HCT116 (cell line): Measurements from ENCODE around the gene HTR5A. TPM values are rescaled to one million over a fixed set of nuclear protein-coding genes. Genes with fewer than 3 reads are reported as not detected.

Source experiments
- ATAC-seq: fragments of 200-7000 bp; cut with Tn5 transposase; 2 replicates; pipeline ENCODE4 v1.9.1; 2020; ENCODE audit warnings: mild to moderate bottlenecking, moderate library complexity
- BruUV-seq: library from RNA; stranded (reverse); fragments of 400-500 nt; replicated peaks from 2 replicates; lab custom pipeline; 2021; lab: Mats Ljungman, UMichigan
- CTCF ChIA-PET: fragments of 300-600 bp; sonication (Branson Sonifier 250); formaldehyde crosslinking; loops from one replicate; lab custom pipeline; 2021; ENCODE audit warnings: antibody characterized with exemption; lab: Charles Lee
- POLR2A ChIA-PET: fragments of 300-600, 350-600 bp; sonication (Branson Sonifier 250); formaldehyde crosslinking; loops from one replicate; lab custom pipeline; 2021; ENCODE audit warnings: antibody characterized with exemption; lab: Charles Lee
- RAD21 ChIA-PET, 2 experiments: fragments of 300-600 bp; sonication (Branson Sonifier 250); formaldehyde crosslinking; loops; one replicate each; lab custom pipeline; 2023; ENCODE audit warnings: low total read pairs in 2 of 2; ENCODE audit not compliant: uncharacterized antibody in 2 of 2, unreplicated experiment in 2 of 2, low non-redundant PET in 1 of 2; lab: Charles Lee
- DNase-seq: peaks from one replicate; pipeline ENCODE4 v3.0.0-alpha.2; 2010; ENCODE audit warnings: low read depth, low spot score
- H2AFZ ChIP-seq: fragments of 200-600 bp; shearing (Covaris generic), sonication (generic); 2 replicates; pipeline ENCODE4 v1.6.1; 2017; ENCODE audit warnings: low read depth, mixed run types, mixed read lengths, antibody characterized with exemption, low read length; ENCODE audit not compliant: poor library complexity, severe bottlenecking
- H3K27ac ChIP-seq: 2 replicates; pipeline ENCODE4 v1.5.1; 2012; ENCODE audit warnings: low read depth, low read length
- H3K27me3 ChIP-seq: fragments of 200-600 bp; sonication (generic); 2 replicates; pipeline ENCODE4 v1.6.1; 2016; ENCODE audit warnings: mixed run types, low read length, mixed read lengths; ENCODE audit not compliant: insufficient read depth
- H3K36me3 ChIP-seq, 2 experiments: fragments of 200-500 bp in 1 of 2; fragments of 200-600 bp in 1 of 2; sonication (Bioruptor generic) in 1 of 2; sonication (generic) in 1 of 2; 2 replicates each; pipeline versions ENCODE4 v1.5.1 to v1.6.1; 2014 to 2016; ENCODE audit warnings: low read length in 2 of 2, inconsistent platforms in 1 of 2, mixed read lengths in 1 of 2, mixed run types in 1 of 2; ENCODE audit not compliant: insufficient read depth in 2 of 2, control insufficient read depth in 1 of 2
- H3K4me1 ChIP-seq, 2 experiments: fragments of 200-600 bp in 1 of 2; sonication (generic) in 1 of 2; 2 replicates each; pipeline versions ENCODE4 v1.5.1 to v1.6.1; 2012 to 2017; ENCODE audit warnings: low read length in 2 of 2, inconsistent platforms in 1 of 2, mild to moderate bottlenecking in 1 of 2, mixed read lengths in 1 of 2, mixed run types in 1 of 2, moderate library complexity in 1 of 2; ENCODE audit not compliant: insufficient read depth in 2 of 2, control insufficient read depth in 1 of 2
- H3K4me2 ChIP-seq: fragments of 200-600 bp; sonication (generic); 2 replicates; pipeline ENCODE4 v1.6.1; 2017; ENCODE audit warnings: mixed run types, low read length, mixed read lengths
- H3K4me3 ChIP-seq, 2 experiments: fragments of 200-600 bp in 1 of 2; sonication (generic) in 1 of 2; replicated peaks in 1 of 2; 2 replicates each; pipeline ENCODE4 v1.5.1; 2011 to 2016; ENCODE audit warnings: low read length in 2 of 2, control low read depth in 1 of 2, low read depth in 1 of 2, mild to moderate bottlenecking in 1 of 2, mixed read lengths in 1 of 2, mixed run types in 1 of 2
- H3K79me2 ChIP-seq: fragments of 200-600 bp; sonication (generic); 2 replicates; pipeline ENCODE4 v1.6.1; 2017; ENCODE audit warnings: mild to moderate bottlenecking, mixed run types, low read length, moderate library complexity, mixed read lengths; ENCODE audit not compliant: insufficient read depth
- H3K9ac ChIP-seq: fragments of 200-600 bp; sonication (generic); 2 replicates; pipeline ENCODE4 v1.6.1; 2016; ENCODE audit warnings: low read length, mixed read lengths
- H3K9me2 ChIP-seq: fragments of 200-600 bp; sonication (generic), shearing (Covaris generic); 2 replicates; pipeline ENCODE4 v1.6.1; 2017; ENCODE audit warnings: mixed run types, mild to moderate bottlenecking, moderate library complexity; ENCODE audit not compliant: insufficient read depth
- H3K9me3 ChIP-seq, 2 experiments: fragments of 200-500 bp in 1 of 2; fragments of 200-600 bp in 1 of 2; sonication (Bioruptor generic) in 1 of 2; sonication (generic) in 1 of 2; 2 replicates each; pipeline ENCODE4 v1.6.1; 2014 to 2017; ENCODE audit warnings: low read length in 2 of 2, mixed read lengths in 2 of 2, inconsistent platforms in 1 of 2, low read depth in 1 of 2, mild to moderate bottlenecking in 1 of 2, mixed run types in 1 of 2, moderate library complexity in 1 of 2; ENCODE audit not compliant: control insufficient read depth in 1 of 2, insufficient read depth in 1 of 2
- H4K20me1 ChIP-seq: fragments of 200-600 bp; sonication (generic), shearing (Covaris generic); 2 replicates; pipeline ENCODE4 v1.6.1; 2017; ENCODE audit warnings: mixed run types, mild to moderate bottlenecking, moderate library complexity; ENCODE audit not compliant: insufficient read depth
- CBX3 ChIP-seq: IDR thresholded peaks from 2 replicates; pipeline ENCODE4 v1.6.1; 2012; ENCODE audit warnings: low read depth
- CEBPB ChIP-seq: IDR thresholded peaks from 2 replicates; pipeline ENCODE4 v1.6.1; 2012; ENCODE audit warnings: low read depth
- ELF1 ChIP-seq: IDR thresholded peaks from 2 replicates; pipeline ENCODE4 v1.6.1; 2012; ENCODE audit warnings: low read depth, borderline replicate concordance
- EZH2phosphoT487 ChIP-seq: fragments of 200-600 bp; IDR thresholded peaks from 2 replicates; pipeline ENCODE4 v1.6.1; 2018; ENCODE audit warnings: antibody characterized with exemption, borderline replicate concordance
- FOSL1 ChIP-seq: IDR thresholded peaks from 2 replicates; pipeline ENCODE4 v1.6.1; 2012; ENCODE audit warnings: low read depth
- POLR2A ChIP-seq: IDR thresholded peaks from 2 replicates; pipeline ENCODE4 v1.7.0; 2011; ENCODE audit warnings: borderline replicate concordance; ENCODE audit not compliant: insufficient read depth, insufficient read length; ENCODE audit errors: extremely low read depth
- POLR2AphosphoS5 ChIP-seq: IDR thresholded peaks from 2 replicates; pipeline ENCODE4 v1.6.1; 2011; ENCODE audit warnings: mild to moderate bottlenecking, low read depth, low read length, moderate library complexity
- RAD21 ChIP-seq: IDR thresholded peaks from 2 replicates; pipeline ENCODE4 v1.6.1; 2012; ENCODE audit warnings: low read depth, mild to moderate bottlenecking
- SP1 ChIP-seq: IDR thresholded peaks from 2 replicates; pipeline ENCODE4 v1.6.1; 2012; ENCODE audit warnings: low read depth
- TCF7L2 ChIP-seq: IDR thresholded peaks from 2 replicates; pipeline ENCODE4 v1.7.0; 2011; ENCODE audit warnings: borderline replicate concordance, inconsistent platforms; ENCODE audit not compliant: insufficient read depth, insufficient read length; ENCODE audit errors: extremely low read depth
- YY1 ChIP-seq: IDR thresholded peaks from 2 replicates; pipeline ENCODE4 v1.6.1; 2011; ENCODE audit warnings: low read length, low read depth, moderate library complexity, mild to moderate bottlenecking; ENCODE audit not compliant: insufficient replicate concordance; ENCODE audit errors: extremely low read depth
- ZFX ChIP-seq: fragments of 450-650 bp; IDR thresholded peaks from 2 replicates; pipeline ENCODE4 v1.6.1; 2017
- ZNF274 ChIP-seq: fragments of 200-500 bp; sonication (Bioruptor generic); IDR thresholded peaks from 2 replicates; pipeline ENCODE4 v1.6.1; 2014; ENCODE audit warnings: mild to moderate bottlenecking, low read depth, low read length, inconsistent platforms
- intact Hi-C: fragments of 100-400 bp; cut with micrococcal nuclease; formaldehyde crosslinking; loops from 2 replicates; pipeline ENCODE4 v1.10.0; 2022
- total RNA-seq: library from RNA; stranded (reverse); gene quantifications from one replicate; pipeline ENCODE4 v1.2.1, GENCODE V29; 2021; ENCODE audit not compliant: unreplicated experiment
- TF ChIP-seq, protein P1 (sequence below): IDR thresholded peaks from 2 replicates; pipeline ENCODE4 v1.6.1; 2012
- TF ChIP-seq, protein P2 (sequence below), 3 experiments: fragments of 200-600 bp in 1 of 3; sonication (generic) in 1 of 3; IDR thresholded peaks in 2 of 3; conservative IDR thresholded peaks in 1 of 3; 2 replicates each; pipeline ENCODE4 v1.5.1; 2012 to 2017; ENCODE audit warnings: low read depth in 2 of 3, low read length in 2 of 3, antibody characterized with exemption in 1 of 3, borderline replicate concordance in 1 of 3, control low read depth in 1 of 3, mild to moderate bottlenecking in 1 of 3, mixed read lengths in 1 of 3, mixed run types in 1 of 3, moderate library complexity in 1 of 3; ENCODE audit not compliant: insufficient read depth in 1 of 3
- TF ChIP-seq, protein P3 (sequence below): IDR thresholded peaks from 2 replicates; pipeline ENCODE4 v1.6.1; 2012

HTR5A gene
- total RNA-seq, 1 experiment from 2014 or later: not detected

DNA sequence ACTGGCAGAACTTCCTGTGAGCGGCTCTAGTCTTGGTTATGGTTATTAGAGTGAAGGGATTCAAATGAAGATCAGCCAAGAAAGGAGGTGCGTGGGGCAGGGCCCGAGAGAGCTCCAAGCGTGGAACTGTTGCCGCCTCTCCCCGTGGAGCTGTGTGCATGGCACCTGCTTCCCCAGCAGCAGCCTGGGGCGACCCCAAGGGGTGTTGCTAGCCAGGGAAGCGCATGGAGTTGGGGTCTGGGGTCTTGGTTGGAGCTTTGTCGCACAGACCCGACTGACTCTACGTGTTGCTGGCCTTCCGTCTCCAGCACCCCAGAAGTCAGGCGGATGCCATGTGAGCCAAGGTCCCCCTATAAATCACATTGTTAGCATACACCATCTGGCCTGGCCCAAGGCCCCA lies 61.0 kb downstream of the HTR5A start (continued):
- TF ChIP-seq CEBPB: no peak
- no peak for TF ChIP-seq ELF1
- TF ChIP-seq, all 23 proteins: peak for 0

DNA sequence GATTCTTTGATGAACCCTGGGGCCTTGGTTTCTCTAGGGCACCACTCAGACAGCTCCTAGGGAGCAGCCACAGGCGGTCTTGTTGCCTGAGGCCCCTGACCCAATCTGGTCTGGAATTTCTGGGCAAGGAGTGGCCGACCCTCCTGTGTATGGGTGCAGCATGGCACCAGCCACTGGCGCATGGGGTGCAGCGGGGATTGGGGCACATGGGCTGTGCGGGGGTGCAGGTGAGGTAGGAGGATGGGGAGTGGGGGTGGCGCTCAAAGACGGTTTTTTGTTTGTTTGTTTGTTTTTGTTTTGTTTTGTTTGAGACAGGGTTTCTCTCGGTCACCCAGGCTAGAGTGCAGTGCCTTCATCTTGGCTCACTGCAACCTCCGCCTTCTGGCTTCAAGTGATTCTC lies 62.3 kb downstream of the HTR5A start:
- ATAC-seq (no peak), DNase-seq (no peak)
- Histone ChIP-seq H3K9me3 (no peaks in the 10 kb centered on the region), H3K27ac (no peak overlapping the region), H3K27me3 (no peaks in the 10 kb centered on the region), H4K20me1 (no peaks in the 10 kb centered on the region), H3K4me2 (no peak overlapping the region), H3K4me1 (no peaks in the 10 kb centered on the region), H3K9me2 (no peaks in the 10 kb centered on the region), H3K9ac (no peak overlapping the region), H2AFZ (no peak overlapping the region), H3K36me3 (no peaks in the 10 kb centered on the region), H3K79me2 (no peaks in the 10 kb centered on the region), H3K4me3 (no peak overlapping the region)
- RAD21 ChIA-PET: no interaction called here
- TF ChIP-seq CBX3: no peak
- no peak for TF ChIP-seq EZH2phosphoT487
- TF ChIP-seq TCF7L2: no peak
- TF ChIP-seq POLR2AphosphoS5: no peak
- TF ChIP-seq, protein P1, sequence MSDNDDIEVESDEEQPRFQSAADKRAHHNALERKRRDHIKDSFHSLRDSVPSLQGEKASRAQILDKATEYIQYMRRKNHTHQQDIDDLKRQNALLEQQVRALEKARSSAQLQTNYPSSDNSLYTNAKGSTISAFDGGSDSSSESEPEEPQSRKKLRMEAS: no peak
- TF ChIP-seq, protein P2, sequence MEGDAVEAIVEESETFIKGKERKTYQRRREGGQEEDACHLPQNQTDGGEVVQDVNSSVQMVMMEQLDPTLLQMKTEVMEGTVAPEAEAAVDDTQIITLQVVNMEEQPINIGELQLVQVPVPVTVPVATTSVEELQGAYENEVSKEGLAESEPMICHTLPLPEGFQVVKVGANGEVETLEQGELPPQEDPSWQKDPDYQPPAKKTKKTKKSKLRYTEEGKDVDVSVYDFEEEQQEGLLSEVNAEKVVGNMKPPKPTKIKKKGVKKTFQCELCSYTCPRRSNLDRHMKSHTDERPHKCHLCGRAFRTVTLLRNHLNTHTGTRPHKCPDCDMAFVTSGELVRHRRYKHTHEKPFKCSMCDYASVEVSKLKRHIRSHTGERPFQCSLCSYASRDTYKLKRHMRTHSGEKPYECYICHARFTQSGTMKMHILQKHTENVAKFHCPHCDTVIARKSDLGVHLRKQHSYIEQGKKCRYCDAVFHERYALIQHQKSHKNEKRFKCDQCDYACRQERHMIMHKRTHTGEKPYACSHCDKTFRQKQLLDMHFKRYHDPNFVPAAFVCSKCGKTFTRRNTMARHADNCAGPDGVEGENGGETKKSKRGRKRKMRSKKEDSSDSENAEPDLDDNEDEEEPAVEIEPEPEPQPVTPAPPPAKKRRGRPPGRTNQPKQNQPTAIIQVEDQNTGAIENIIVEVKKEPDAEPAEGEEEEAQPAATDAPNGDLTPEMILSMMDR (IDR thresholded peaks at IDR 0.05 in 2 of 3, conservative IDR thresholded peaks at IDR 0.05 in 1 of 3; ENCODE audit: borderline replicate concordance in 1 of 3, insufficient read depth in 1 of 3, low read depth in 2 of 3, low read length in 2 of 3): no peak
- TF ChIP-seq FOSL1: no peak
- TF ChIP-seq, protein P3, sequence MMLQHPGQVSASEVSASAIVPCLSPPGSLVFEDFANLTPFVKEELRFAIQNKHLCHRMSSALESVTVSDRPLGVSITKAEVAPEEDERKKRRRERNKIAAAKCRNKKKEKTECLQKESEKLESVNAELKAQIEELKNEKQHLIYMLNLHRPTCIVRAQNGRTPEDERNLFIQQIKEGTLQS: no peak
- TF ChIP-seq SP1: no peak
- TF ChIP-seq RAD21: no peak
- TF ChIP-seq ELF1: no peak
- TF ChIP-seq POLR2A: no peak
- no peak for TF ChIP-seq CEBPB
- TF ChIP-seq YY1: no peak
- TF ChIP-seq ZFX: no peak
- TF ChIP-seq ZNF274: no peak
- BruUV-seq: no TSS peak
- CTCF ChIA-PET: no interaction called here
- POLR2A ChIA-PET: no interaction called here
- intact Hi-C loops: no loop called here
